IgD-negative memory B cell (primary cell): ENCODE results near the gene UQCR10. TPM values are rescaled to one million over a fixed set of nuclear protein-coding genes. Genes with fewer than 3 reads are reported as not detected.

Experiments
- H3K27ac Mint-ChIP-seq, 3 donors: one replicate each; pipeline ENCODE4 v1.8.0; 2020 to 2022; ENCODE audit warnings: mild to moderate bottlenecking in 3 of 3, mixed read lengths in 3 of 3, moderate library complexity in 1 of 3
- H3K27me3 Mint-ChIP-seq: one replicate; pipeline ENCODE4 v1.8.0; 2021; ENCODE audit warnings: mixed read lengths
- H3K36me3 Mint-ChIP-seq: one replicate; pipeline ENCODE4 v1.8.0; 2020; ENCODE audit warnings: mild to moderate bottlenecking, mixed read lengths
- H3K4me1 Mint-ChIP-seq, 3 donors: one replicate each; pipeline ENCODE4 v1.8.0; 2020 to 2022; ENCODE audit warnings: mixed read lengths in 3 of 3, mild to moderate bottlenecking in 1 of 3
- H3K4me3 Mint-ChIP-seq, 4 donors: one replicate each; pipeline ENCODE4 v1.8.0; 2020 to 2022; ENCODE audit warnings: mild to moderate bottlenecking in 4 of 4, mixed read lengths in 4 of 4, moderate library complexity in 3 of 4
- H3K9me3 Mint-ChIP-seq, 3 donors: one replicate each; pipeline ENCODE4 v1.8.0; 2020 to 2021; ENCODE audit warnings: mixed read lengths in 3 of 3, mild to moderate bottlenecking in 1 of 3
- polyA plus RNA-seq: library from polyadenylated mRNA; unstranded; fragments of 300-500 nt; fragmentation: Illumina TruSeq; gene quantifications from one replicate; pipeline ENCODE4 v1.2.3, GENCODE V29; 2021

UQCR10 gene
- polyA plus RNA-seq, 1 donor from 2014 or later = 255 TPM

GRCh38 chr22:29814003-29814402 is 46.8 kb downstream of the UQCR10 start:
- no peak overlapping the region for H3K27ac Mint-ChIP-seq
- peak overlapping the region in 1 of 4 donors; percentile 5 for H3K4me3 Mint-ChIP-seq
- H3K9me3 Mint-ChIP-seq = no peaks in the 10 kb centered on the region
- H3K4me1 Mint-ChIP-seq = no peaks in the 10 kb centered on the region
- no peaks in the 10 kb centered on the region for H3K27me3 Mint-ChIP-seq
- H3K36me3 Mint-ChIP-seq = peaks cover 11% of the 10 kb centered on the region

- Mint-ChIP-seq H3K9me3 (no peaks in the 10 kb centered on the region), H3K27me3 (no peaks in the 10 kb centered on the region)
Observed at GRCh38 chr22:29815580-29815979, 48.4 kb downstream of the UQCR10 start.

GRCh38 chr22:29816128-29816527 is 49.0 kb downstream of the UQCR10 start:
- peaks cover 12% of the 10 kb centered on the region for H3K36me3 Mint-ChIP-seq

More at GRCh38 chr22:29815580-29815979, 48.4 kb downstream of the UQCR10 start:
- H3K4me1 Mint-ChIP-seq = no peaks in the 10 kb centered on the region
- no peak overlapping the region for H3K27ac Mint-ChIP-seq
- H3K4me3 Mint-ChIP-seq = no peak overlapping the region
- H3K36me3 Mint-ChIP-seq = peaks cover 12% of the 10 kb centered on the region

GRCh38 chr22:29816539-29816938 is 49.4 kb downstream of the UQCR10 start:
- Mint-ChIP-seq H3K27ac (no peak overlapping the region), H3K36me3 (peaks cover 14% of the 10 kb centered on the region), H3K4me1 (no peaks in the 10 kb centered on the region), H3K9me3 (no peaks in the 10 kb centered on the region), H3K4me3 (no peak overlapping the region), H3K27me3 (no peaks in the 10 kb centered on the region)

More at GRCh38 chr22:29816128-29816527, 49.0 kb downstream of the UQCR10 start:
- Mint-ChIP-seq H3K4me1 (no peaks in the 10 kb centered on the region), H3K9me3 (no peaks in the 10 kb centered on the region), H3K27me3 (no peaks in the 10 kb centered on the region), H3K27ac (no peak overlapping the region), H3K4me3 (no peak overlapping the region)

GRCh38 chr22:29816980-29817379 is 49.8 kb downstream of the UQCR10 start:
- Mint-ChIP-seq H3K9me3 (no peaks in the 10 kb centered on the region), H3K27me3 (no peaks in the 10 kb centered on the region), H3K4me1 (no peaks in the 10 kb centered on the region), H3K27ac (no peak overlapping the region), H3K4me3 (no peak overlapping the region), H3K36me3 (peaks cover 15% of the 10 kb centered on the region)

GRCh38 chr22:29817724-29818123 is 50.6 kb downstream of the UQCR10 start:
- Mint-ChIP-seq H3K4me3 (no peak overlapping the region), H3K4me1 (no peaks in the 10 kb centered on the region), H3K27ac (no peak overlapping the region), H3K27me3 (no peaks in the 10 kb centered on the region), H3K9me3 (no peaks in the 10 kb centered on the region), H3K36me3 (peaks cover 17% of the 10 kb centered on the region)

- peaks cover 21% of the 10 kb centered on the region for H3K36me3 Mint-ChIP-seq
Observed at GRCh38 chr22:29819501-29819900, 52.3 kb downstream of the UQCR10 start.

More at GRCh38 chr22:29819501-29819900, 52.3 kb downstream of the UQCR10 start:
- Mint-ChIP-seq H3K9me3 (no peaks in the 10 kb centered on the region), H3K4me1 (no peaks in the 10 kb centered on the region), H3K27ac (no peak overlapping the region), H3K27me3 (no peaks in the 10 kb centered on the region), H3K4me3 (no peak overlapping the region)

Other genes with a start within 250 kb of the UQCR10 start
- gene THOC5, start 213.6 kb upstream of the UQCR10 start, polyA plus RNA-seq = 30.1 TPM
- 41.6 TPM for gene NIPSNAP1, start 186.3 kb upstream of the UQCR10 start, polyA plus RNA-seq
- 17.7 TPM for gene NF2, start 163.7 kb upstream of the UQCR10 start, polyA plus RNA-seq
- 0.11 TPM for gene CABP7, start 47.4 kb upstream of the UQCR10 start, polyA plus RNA-seq
- 49.8 TPM for gene ZMAT5, start 362 bp upstream of the UQCR10 start, polyA plus RNA-seq
- 58.5 TPM for gene ASCC2, start 70.9 kb downstream of the UQCR10 start, polyA plus RNA-seq
- 15.0 TPM for gene MTMR3, start 115.8 kb downstream of the UQCR10 start, polyA plus RNA-seq